Epithelial cell of proximal tubule (primary cell): ENCODE measurements around the gene STAT5B. TPM values are rescaled to one million over a fixed set of nuclear protein-coding genes. Genes with fewer than 3 reads are reported as not detected.

ENCODE experiments used
- DNase-seq: peaks from one replicate; pipeline ENCODE4 v3.0.0-alpha.2; 2011; ENCODE audit warnings: low read depth
- H3K4me3 ChIP-seq: 2 replicates; pipeline ENCODE4 v1.5.1; 2011; ENCODE audit warnings: low read depth, mild to moderate bottlenecking, low read length
- total RNA-seq: library from RNA; depleted of rRNA; stranded (reverse); fragments of >200 nt; gene quantifications from 2 replicates; pipeline ENCODE4 v1.2.3, GENCODE V29; 2015
- TF ChIP-seq, protein P1 (sequence below): conservative IDR thresholded peaks from 2 replicates; pipeline ENCODE4 v1.5.1; 2012; ENCODE audit warnings: low read depth, mild to moderate bottlenecking, low read length

STAT5B gene
- total RNA-seq, 1 donor from 2014 or later = 16.0 TPM

DNA sequence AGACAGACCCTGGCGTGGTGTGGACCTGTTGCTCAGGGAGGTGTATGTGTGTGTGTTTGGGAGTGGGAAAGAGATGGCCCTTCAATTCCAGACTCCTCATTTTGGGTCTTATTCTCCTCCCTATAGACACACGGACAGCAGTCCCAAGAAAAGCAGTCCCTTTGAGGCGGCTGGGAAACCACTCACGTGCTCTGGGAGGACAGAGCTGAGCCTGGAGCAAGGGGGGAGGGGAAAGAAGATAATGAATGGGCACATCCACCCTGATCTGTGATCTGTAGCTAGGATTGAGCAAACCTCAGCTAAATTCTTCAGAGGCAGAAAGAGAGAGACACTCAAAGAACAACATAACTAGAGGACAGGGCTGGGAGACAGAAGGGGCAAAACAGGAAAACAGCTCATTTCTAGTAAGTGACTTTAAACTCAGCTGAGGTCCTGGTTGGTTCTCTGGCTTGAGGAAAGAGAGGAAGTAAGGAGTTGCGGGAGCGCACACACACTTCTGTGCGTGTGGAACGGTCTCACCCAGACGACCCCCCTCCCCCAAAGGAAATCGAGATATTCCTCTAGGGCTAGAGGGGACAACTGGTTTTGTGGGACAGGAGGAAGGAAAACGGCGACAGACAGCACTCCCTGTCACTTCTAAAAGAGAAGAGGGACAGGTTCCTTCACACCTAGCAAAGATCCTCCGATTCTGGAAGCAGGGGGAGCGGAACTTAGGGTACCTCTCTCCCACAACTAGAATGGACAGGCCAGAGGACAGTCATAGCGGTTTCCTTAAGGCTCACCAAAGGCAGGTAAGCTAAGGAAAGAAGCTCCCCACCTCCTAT is 122.1 kb downstream of the STAT5B start:
- TF ChIP-seq, protein P1, sequence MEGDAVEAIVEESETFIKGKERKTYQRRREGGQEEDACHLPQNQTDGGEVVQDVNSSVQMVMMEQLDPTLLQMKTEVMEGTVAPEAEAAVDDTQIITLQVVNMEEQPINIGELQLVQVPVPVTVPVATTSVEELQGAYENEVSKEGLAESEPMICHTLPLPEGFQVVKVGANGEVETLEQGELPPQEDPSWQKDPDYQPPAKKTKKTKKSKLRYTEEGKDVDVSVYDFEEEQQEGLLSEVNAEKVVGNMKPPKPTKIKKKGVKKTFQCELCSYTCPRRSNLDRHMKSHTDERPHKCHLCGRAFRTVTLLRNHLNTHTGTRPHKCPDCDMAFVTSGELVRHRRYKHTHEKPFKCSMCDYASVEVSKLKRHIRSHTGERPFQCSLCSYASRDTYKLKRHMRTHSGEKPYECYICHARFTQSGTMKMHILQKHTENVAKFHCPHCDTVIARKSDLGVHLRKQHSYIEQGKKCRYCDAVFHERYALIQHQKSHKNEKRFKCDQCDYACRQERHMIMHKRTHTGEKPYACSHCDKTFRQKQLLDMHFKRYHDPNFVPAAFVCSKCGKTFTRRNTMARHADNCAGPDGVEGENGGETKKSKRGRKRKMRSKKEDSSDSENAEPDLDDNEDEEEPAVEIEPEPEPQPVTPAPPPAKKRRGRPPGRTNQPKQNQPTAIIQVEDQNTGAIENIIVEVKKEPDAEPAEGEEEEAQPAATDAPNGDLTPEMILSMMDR = no peak
- peak overlapping the region; percentile 89 for H3K4me3 ChIP-seq
- no peak for DNase-seq

Other genes with a start within 250 kb of the STAT5B start
- 0.07 and 0.98 TPM in 2 replicates for gene C17orf113, start 225.8 kb downstream of the STAT5B start, total RNA-seq
- gene ZNF385C, start 177.9 kb downstream of the STAT5B start, total RNA-seq = 0.07 TPM in 1 of 2 replicates, not detected in the other
- gene DHX58, start 163.7 kb downstream of the STAT5B start, total RNA-seq = 2.7 and 4.6 TPM in 2 replicates
- 13.1 and 18.6 TPM in 2 replicates for gene KAT2A, start 155.0 kb downstream of the STAT5B start, total RNA-seq
- gene HSPB9, start 153.6 kb downstream of the STAT5B start, total RNA-seq = not detected in 2 replicates
- gene RAB5C, start 121.4 kb downstream of the STAT5B start, total RNA-seq = 89.4 and 150 TPM in 2 replicates
- gene KCNH4, start 95.2 kb downstream of the STAT5B start, total RNA-seq = not detected in 2 replicates
- not detected in 2 replicates for gene HCRT, start 90.9 kb downstream of the STAT5B start, total RNA-seq
- 15.7 and 17.4 TPM in 2 replicates for gene GHDC, start 81.9 kb downstream of the STAT5B start, total RNA-seq
- gene STAT5A, start 12.1 kb upstream of the STAT5B start, total RNA-seq = 10.9 and 11.3 TPM in 2 replicates
- 63.0 and 82.0 TPM in 2 replicates for gene STAT3, start 112.1 kb upstream of the STAT5B start, total RNA-seq
- 184 and 265 TPM in 2 replicates for gene CAVIN1, start 146.9 kb upstream of the STAT5B start, total RNA-seq
- gene ATP6V0A1, start 182.5 kb upstream of the STAT5B start, total RNA-seq = 25.4 and 32.3 TPM in 2 replicates